Ectodermal cell (in vitro differentiated cells): ENCODE measurements around the gene RBBP8NL. TPM values are rescaled to one million over a fixed set of nuclear protein-coding genes. Genes with fewer than 3 reads are reported as not detected.
A peak's percentile ranks its signal among the peaks of the same experiment; 100 is the strongest.

Experiments
- H3K27ac ChIP-seq: 2 replicates; pipeline ENCODE4 v1.7.0; 2013; ENCODE audit warnings: mild to moderate bottlenecking, low read depth, low read length; ENCODE audit not compliant: insufficient read depth, poor library complexity, severe bottlenecking
- H3K27me3 ChIP-seq: 2 replicates; pipeline ENCODE4 v1.7.0; 2013; ENCODE audit warnings: mild to moderate bottlenecking, low read length; ENCODE audit not compliant: insufficient read depth, control insufficient read depth, poor library complexity, severe bottlenecking
- H3K36me3 ChIP-seq: one replicate; pipeline ENCODE4 v1.7.0; 2013; ENCODE audit warnings: low read length; ENCODE audit not compliant: control insufficient read depth, insufficient read depth
- H3K4me1 ChIP-seq: one replicate; pipeline ENCODE4 v1.7.0; 2013; ENCODE audit warnings: low read length; ENCODE audit not compliant: control insufficient read depth, insufficient read depth
- H3K4me3 ChIP-seq: 2 replicates; pipeline ENCODE4 v1.7.0; 2013; ENCODE audit warnings: low read depth, low read length, control low read depth; ENCODE audit not compliant: insufficient read depth
- H3K9me3 ChIP-seq: 2 replicates; pipeline ENCODE4 v1.7.0; 2013; ENCODE audit warnings: mild to moderate bottlenecking, low read length, moderate library complexity; ENCODE audit not compliant: control insufficient read depth
- WGBS, 2 experiments: methylation state at CpG; one replicate each; pipeline ENCODE4 v1.1.7; 2013; ENCODE audit warnings: missing lambda C conversion rate in 2 of 2; 5-methylcytosine and 5-hydroxymethylcytosine counted together
- polyA plus RNA-seq, 4 experiments: library from polyadenylated mRNA; stranded (reverse); fragments of 50-300 nt; gene quantifications; one replicate each; pipeline ENCODE4 v1.2.3, GENCODE V29; 2013

RBBP8NL gene, protein sequence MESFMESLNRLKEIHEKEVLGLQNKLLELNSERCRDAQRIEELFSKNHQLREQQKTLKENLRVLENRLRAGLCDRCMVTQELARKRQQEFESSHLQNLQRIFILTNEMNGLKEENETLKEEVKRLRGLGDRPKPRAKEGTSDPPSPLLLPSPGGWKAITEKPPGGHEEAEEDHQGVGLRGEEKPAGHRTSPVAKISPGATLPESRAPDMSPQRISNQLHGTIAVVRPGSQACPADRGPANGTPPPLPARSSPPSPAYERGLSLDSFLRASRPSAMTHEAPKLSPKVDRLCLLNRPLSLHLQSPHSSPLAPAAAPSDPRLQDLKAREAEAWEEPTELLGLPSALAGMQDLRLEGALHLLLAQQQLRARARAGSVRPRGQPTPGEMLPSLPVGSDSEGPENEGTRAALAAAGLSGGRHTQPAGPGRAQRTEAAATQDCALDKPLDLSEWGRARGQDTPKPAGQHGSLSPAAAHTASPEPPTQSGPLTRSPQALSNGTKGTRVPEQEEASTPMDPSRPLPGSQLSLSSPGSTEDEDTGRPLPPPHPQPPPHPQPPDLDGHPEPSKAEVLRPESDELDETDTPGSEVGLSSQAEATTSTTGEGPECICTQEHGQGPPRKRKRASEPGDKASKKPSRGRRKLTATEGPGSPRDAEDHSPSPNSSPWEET
- polyA plus RNA-seq (2013, experiment 1 of 4) = not detected
- not detected for polyA plus RNA-seq (2013, experiment 2 of 4)
- polyA plus RNA-seq (2013, experiment 3 of 4) = not detected
- polyA plus RNA-seq (2013, experiment 4 of 4) = not detected

DNA sequence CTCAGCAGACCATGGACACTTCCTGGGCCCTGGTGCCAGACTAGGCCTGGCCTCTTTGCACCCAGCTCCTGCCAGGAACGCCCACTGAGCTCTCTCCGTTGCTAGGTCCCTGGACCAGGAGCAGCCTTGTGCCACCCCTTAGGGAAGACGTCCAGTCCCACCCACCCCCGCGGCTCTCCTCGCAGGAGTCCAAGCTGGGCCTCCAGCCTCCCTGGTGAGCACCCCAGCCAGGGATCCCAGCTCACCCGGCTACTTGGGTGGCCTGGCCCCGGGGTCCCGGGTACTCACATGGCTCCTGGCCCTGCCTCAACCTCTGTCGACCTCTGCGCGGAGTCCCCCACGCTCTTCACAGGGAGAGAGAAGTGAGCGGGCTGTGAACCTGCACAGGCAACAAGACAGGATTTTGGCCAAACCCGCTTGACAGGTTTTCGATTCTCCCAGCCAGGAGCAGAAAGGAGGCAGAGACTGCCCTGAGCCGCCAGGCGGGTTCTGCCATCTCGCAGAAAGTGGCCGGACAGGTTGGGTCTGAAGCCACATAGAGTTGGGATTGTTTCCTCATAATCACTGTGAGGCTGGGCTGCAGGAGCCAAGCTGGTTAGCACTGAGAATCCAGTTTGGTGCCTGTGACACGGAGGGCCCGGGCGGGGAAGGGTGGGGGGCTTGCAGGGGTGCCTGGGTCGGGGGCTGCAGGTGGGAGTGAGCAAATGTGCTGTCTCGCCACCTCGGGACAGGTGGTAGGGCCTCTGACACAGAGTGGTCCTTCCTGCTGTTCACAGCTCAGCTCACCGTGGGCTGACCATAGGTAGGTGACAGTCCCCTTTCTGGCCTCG is at the start of gene RBBP8NL:
RBBP8NL (minus strand) TSS at position 368 of the 830 bp plus-strand sequence. CDS start 7,892 bp downstream, outside the sequence.
- H3K27me3 ChIP-seq = no peaks in the 10 kb centered on the region

DNA sequence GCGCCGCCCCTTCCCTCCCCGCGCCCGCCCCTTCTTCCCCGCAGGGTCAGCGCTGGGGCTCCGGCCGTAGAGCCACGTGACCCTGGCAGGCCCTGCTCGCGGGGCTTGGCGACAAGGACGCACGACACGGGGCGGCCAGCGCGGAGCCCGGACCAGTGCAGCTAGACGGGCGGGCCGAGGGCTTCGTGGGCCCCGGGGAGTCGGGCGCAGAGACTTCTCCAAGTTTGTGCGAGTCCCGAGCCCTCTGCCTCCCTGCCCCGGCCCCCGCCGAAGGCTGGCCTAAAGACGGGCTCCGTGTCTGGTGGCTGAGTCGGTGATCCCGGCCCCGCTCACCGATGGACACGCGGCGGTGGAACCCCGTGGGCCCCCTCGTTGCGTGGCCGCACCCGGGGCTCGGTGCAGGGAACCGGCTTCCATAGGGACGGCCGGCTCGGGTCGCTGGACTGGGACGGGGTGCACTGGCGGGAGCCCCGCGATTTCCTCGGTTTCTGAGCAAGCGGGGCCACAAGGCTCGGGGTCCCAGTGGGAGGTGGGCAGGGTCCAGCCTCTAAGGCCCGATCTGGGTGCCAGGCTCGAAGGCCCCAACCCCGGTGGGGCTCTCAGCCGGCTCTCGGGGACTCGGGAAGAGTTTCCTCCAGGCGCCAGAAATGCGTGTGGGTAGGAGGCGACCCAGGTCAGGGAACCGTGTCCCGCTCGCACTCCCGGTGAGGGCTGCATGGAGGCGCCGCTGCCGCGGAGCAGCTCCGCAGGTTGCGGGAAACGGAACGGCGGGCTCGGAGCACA is 48.9 kb upstream of the RBBP8NL start:
- Histone ChIP-seq H3K4me3 (peak overlapping the region; percentile 22), H3K36me3 (no peaks in the 10 kb centered on the region), H3K27me3 (peaks cover 86% of the 10 kb centered on the region), H3K9me3 (no peaks in the 10 kb centered on the region), H3K4me1 (peaks cover 30% of the 10 kb centered on the region), H3K27ac (no peak overlapping the region)
- 1 to 2% methylated on average over 82 of the region's 82 CpGs for WGBS, 2 experiments

More for the DNA sequence above, at the start of gene RBBP8NL:
- no peak within 1 kb of the TSS for H3K4me3 ChIP-seq
- H3K27ac ChIP-seq = no peak within 1 kb of the TSS
- 84 to 85% methylated on average over 28 of the region's 28 CpGs for WGBS, 2 experiments
- H3K36me3 ChIP-seq = no peaks in the 10 kb centered on the region
- no peaks in the 10 kb centered on the region for H3K9me3 ChIP-seq
- H3K4me1 ChIP-seq = peaks cover 10% of the 10 kb centered on the region

DNA sequence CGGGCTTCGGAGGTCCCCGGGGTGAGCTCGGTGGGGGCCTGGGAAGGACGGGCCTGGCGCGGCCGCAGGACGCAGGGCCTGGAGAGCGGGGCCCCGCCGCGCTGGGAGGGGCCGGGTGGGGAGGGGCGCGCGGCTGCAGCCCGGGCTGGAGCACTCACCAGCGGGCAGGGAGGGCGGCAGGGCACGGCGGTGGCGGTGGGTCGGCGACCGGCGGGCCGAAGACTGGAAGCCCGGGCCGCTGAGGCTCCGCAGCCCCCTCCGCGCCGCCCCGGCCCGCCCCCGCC is 48.4 kb upstream of the RBBP8NL start, which contains the start of gene GATA5:
GATA5 (minus strand) TSS at position 224 of the 284 bp plus-strand sequence. CDS start 474 bp downstream, outside the sequence.
- WGBS, 2 experiments = 0% methylated on average over 37 of the region's 37 CpGs
- Histone ChIP-seq H3K36me3 (no peaks in the 10 kb centered on the region), H3K4me1 (peaks cover 26% of the 10 kb centered on the region), H3K27ac (no peak within 1 kb of the TSS), H3K9me3 (no peaks in the 10 kb centered on the region), H3K4me3 (peak within 1 kb of the TSS; percentile 22), H3K27me3 (peaks cover 80% of the 10 kb centered on the region)

DNA sequence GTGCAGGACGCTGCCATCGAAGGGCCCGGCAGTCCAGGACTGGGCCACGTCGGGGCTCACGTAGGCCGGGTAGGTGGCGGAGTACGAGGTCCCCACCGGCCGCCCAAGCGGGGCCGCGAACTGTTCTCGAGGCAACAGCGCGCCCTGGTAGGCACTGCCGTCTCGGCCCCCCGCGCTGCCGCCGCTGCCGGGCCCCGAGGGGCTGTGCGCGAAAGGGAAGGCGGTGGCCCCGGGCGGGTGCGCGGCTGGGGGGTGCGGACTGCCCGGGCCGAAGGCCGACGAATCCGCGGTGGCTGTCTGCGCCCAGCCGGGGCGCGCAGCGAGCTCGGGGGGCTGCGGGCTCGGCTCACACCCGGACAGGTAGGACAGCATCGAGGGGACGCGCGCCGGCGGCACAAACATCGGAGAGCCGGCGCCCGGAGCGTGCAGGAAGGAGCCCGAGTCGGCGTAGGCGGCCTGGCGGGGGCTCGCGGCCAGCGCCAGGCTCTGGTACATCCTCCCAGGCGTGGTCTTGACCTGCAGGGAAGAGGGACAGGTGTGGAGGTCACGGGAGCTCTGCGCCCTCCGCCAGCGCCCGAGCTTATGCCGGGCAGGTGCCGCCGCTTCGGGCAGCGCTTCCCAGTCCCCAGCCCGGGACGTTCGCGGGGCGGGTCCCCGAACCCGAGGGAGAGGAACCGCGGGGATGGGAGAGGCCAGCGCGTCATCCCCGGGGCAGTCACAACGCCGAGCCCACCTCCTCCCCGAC is 47.9 kb upstream of the RBBP8NL start:
- Histone ChIP-seq H3K36me3 (no peaks in the 10 kb centered on the region), H3K27me3 (peaks cover 75% of the 10 kb centered on the region), H3K4me3 (peak overlapping the region; percentile 22), H3K27ac (no peak overlapping the region), H3K4me1 (peaks cover 22% of the 10 kb centered on the region), H3K9me3 (no peaks in the 10 kb centered on the region)
- WGBS, 2 experiments = 2% methylated on average over 93 of the region's 93 CpGs

DNA sequence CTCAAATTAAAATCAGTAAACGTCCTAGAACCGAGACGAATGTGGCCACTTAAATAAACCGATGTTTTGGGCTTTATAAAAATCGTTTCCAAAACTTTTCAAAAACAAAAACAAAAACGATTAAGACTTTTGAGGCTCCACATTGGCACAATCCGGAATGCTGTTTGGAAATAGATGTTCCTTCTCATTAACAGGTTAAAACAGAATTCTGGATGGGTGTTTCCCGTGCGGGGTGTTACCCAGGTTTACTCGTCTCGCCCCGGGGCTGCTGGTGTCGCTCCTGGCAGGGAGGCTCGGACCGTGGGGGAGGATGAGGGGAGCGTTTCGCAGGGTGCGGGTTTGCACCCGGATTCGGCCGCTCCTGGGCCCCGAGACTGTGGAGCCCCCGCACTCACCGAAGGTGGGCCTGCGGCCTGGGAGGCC is 47.3 kb upstream of the RBBP8NL start:
- peaks cover 26% of the 10 kb centered on the region for H3K4me1 ChIP-seq
- no peaks in the 10 kb centered on the region for H3K36me3 ChIP-seq
- H3K9me3 ChIP-seq = no peaks in the 10 kb centered on the region
- WGBS, 2 experiments = 4 to 5% methylated on average over 25 of the region's 25 CpGs
- no peak overlapping the region for H3K27ac ChIP-seq
- H3K4me3 ChIP-seq = peak overlapping the region; percentile 33
- H3K27me3 ChIP-seq = peaks cover 71% of the 10 kb centered on the region

DNA sequence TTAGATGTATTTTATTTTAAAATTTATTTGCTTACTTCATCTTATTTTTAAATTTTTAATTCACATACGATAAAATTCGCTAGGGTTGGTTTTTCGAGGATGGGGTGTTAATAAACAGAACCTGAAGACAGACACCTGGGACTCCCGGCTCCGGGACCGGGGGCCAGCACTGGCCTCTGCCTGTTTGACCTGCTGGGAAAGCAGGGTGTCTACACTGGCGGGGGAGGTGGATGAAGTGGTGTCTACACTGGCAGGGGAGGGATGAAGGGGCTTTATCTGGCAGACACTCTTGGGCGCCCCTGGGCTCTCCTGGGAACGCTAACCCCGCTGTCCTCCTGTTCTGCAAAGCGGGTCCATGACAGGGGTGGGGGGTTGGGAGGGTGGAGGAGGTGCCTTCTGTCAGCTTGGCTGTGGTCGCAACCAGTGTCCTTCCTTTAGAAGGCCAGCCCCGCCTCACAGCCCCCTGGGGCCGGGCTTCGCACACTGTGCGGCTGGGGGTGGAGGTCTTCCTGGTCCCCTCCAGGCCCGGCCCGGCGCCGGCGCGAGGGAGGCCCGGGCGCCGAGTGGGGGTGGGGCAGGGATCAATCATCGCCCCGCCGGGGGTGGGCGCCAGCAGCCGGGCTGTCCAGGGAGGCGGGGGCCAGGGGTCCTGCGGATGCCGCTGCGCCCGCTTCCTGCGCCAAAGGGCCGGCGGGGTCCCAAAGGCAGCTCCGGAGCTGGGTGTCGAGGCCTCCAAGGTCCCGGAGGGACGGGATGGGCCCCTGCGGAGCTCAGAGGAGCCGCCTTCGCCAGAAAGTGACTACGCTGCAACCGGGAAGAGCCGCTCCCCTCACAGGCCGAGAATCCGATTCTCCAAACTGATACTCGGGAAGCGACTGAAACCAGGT is 46.6 kb upstream of the RBBP8NL start:
- Histone ChIP-seq H3K36me3 (no peaks in the 10 kb centered on the region), H3K27ac (no peak overlapping the region), H3K4me3 (peak overlapping the region; percentile 33), H3K27me3 (peaks cover 64% of the 10 kb centered on the region), H3K9me3 (no peaks in the 10 kb centered on the region), H3K4me1 (peaks cover 27% of the 10 kb centered on the region)
- 8 to 9% methylated on average over 52 of the region's 52 CpGs for WGBS, 2 experiments

DNA sequence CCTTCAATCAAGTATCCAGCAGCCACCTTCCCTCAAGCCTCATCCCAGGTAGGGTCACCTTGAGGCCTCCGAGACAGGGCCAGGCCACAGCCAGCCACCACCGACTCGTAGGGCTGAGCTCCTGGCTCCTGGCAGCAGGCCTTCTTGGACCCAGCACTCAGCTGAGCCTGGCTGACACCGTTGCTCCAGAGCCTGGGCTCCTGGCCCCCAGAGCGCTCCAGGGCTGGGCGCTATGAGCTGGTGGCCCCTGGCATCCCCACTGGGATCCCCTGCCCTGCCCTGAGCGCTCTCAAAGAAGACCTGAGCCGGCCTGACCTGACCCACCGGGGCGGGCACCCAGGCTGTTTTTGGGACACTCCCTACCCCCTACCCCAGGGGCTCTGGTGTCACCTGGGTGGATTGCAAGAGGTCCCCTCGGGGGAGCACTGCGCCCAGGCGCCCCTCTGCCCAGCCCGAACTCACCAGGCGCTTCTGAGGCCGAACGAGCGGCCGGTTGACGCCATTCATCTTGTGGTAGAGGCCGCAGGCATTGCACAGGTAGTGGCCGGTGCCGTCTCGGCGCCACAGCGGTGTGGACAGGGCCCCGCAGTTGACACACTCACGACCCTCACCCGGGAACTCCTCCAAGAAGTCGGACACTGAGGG is 45.7 kb upstream of the RBBP8NL start:
- peaks cover 55% of the 10 kb centered on the region for H3K27me3 ChIP-seq
- H3K36me3 ChIP-seq = no peaks in the 10 kb centered on the region
- H3K9me3 ChIP-seq = no peaks in the 10 kb centered on the region
- peaks cover 25% of the 10 kb centered on the region for H3K4me1 ChIP-seq
- 83 to 84% methylated on average over 30 of the region's 30 CpGs for WGBS, 2 experiments
- no peak overlapping the region for H3K4me3 ChIP-seq
- no peak overlapping the region for H3K27ac ChIP-seq

DNA sequence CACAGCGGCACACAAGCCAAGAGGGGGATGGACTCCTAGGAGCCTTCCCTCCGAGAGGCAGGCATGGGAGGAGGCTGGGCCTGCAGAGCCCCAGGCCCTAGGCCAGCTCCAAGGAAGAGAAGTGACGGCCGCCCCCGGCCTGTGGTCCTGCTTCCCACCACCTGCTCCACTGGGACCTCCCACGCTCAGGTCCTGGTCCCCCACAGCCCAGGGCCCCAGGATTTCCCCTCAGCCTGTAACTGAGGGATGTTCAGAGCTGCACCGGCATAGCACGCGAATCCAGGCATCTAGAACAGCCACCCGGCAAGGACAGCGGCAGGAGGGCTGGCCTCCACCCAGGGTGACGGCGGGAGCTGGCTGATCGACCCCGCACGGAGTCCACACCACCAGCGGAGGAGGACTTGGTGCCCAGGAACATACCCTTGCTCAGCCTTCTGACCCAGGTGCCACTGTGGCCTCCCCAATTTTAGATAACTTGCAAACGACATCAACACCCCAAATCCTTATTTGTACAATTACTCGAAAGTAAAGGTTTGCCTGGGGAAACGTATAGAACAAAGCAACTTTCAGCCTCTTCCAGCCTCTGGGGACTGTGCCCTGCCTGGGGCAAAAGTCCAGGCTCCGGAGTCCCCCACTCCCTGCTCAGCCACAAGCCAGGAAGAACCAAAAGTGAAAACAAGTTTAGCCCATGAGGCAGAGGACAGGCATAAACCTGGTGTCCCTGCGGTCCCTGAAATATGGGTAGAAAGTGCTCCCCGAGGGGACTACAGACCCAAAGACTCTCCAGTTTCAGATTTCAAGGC is 45.0 kb upstream of the RBBP8NL start:
- H3K4me3 ChIP-seq = no peak overlapping the region
- H3K27me3 ChIP-seq = peaks cover 48% of the 10 kb centered on the region
- no peaks in the 10 kb centered on the region for H3K9me3 ChIP-seq
- no peak overlapping the region for H3K27ac ChIP-seq
- H3K36me3 ChIP-seq = no peaks in the 10 kb centered on the region
- 88 to 89% methylated on average over 23 of the region's 23 CpGs for WGBS, 2 experiments
- H3K4me1 ChIP-seq = peaks cover 23% of the 10 kb centered on the region
